H9 (cell line): ENCODE measurements around the gene RASSF7. TPM values are rescaled to one million over a fixed set of nuclear protein-coding genes. Genes with fewer than 3 reads are reported as not detected.

Source experiments
- DNase-seq: peaks from one replicate; pipeline ENCODE4 v3.0.0-alpha.2; 2017
- H2AFZ ChIP-seq: one replicate; pipeline ENCODE4 v1.6.1; 2013; ENCODE audit warnings: mild to moderate bottlenecking, low read length, control low read depth, moderate library complexity
- H2AK5ac ChIP-seq: 2 replicates; pipeline ENCODE4 v1.6.1; 2013; ENCODE audit warnings: low read length, control low read depth, mixed read lengths; ENCODE audit not compliant: insufficient read length
- H2BK120ac ChIP-seq: one replicate; pipeline ENCODE4 v1.6.1; 2013; ENCODE audit warnings: low read depth, mild to moderate bottlenecking, low read length, control low read depth, inconsistent platforms; ENCODE audit not compliant: poor library complexity, severe bottlenecking
- H2BK12ac ChIP-seq: 2 replicates; pipeline ENCODE4 v1.6.1; 2013; ENCODE audit warnings: low read length, control low read depth, mixed read lengths, low read depth; ENCODE audit not compliant: insufficient read length
- H2BK15ac ChIP-seq: 2 replicates; pipeline ENCODE4 v1.6.1; 2013; ENCODE audit warnings: low read depth, low read length, control low read depth
- H2BK20ac ChIP-seq: one replicate; pipeline ENCODE4 v1.6.1; 2013; ENCODE audit warnings: low read depth, mild to moderate bottlenecking, low read length, control low read depth, inconsistent platforms; ENCODE audit not compliant: poor library complexity, severe bottlenecking
- H2BK5ac ChIP-seq: 2 replicates; pipeline ENCODE4 v1.6.1; 2013; ENCODE audit warnings: low read length, control low read depth, mixed read lengths; ENCODE audit not compliant: insufficient read length
- H3K14ac ChIP-seq: 2 replicates; pipeline ENCODE4 v1.6.1; 2013; ENCODE audit warnings: low read length, control low read depth; ENCODE audit not compliant: insufficient read depth
- H3K18ac ChIP-seq: 2 replicates; pipeline ENCODE4 v1.6.1; 2013; ENCODE audit warnings: low read depth, mild to moderate bottlenecking, mixed read lengths, low read length, control low read depth; ENCODE audit not compliant: insufficient read length
- H3K23ac ChIP-seq: 2 replicates; pipeline ENCODE4 v1.6.1; 2013; ENCODE audit warnings: low read length, control low read depth, mixed read lengths, low read depth; ENCODE audit not compliant: insufficient read length
- H3K23me2 ChIP-seq: 2 replicates; pipeline ENCODE4 v1.6.1; 2013; ENCODE audit warnings: low read depth, mild to moderate bottlenecking, mixed read lengths, low read length, control low read depth; ENCODE audit not compliant: insufficient read length, poor library complexity, severe bottlenecking
- H3K27ac ChIP-seq: 2 replicates; pipeline ENCODE4 v1.5.1; 2013; ENCODE audit warnings: low read length, control low read depth, mixed read lengths, low read depth; ENCODE audit not compliant: insufficient read length
- H3K27me3 ChIP-seq: 2 replicates; pipeline ENCODE4 v1.6.1; 2013; ENCODE audit warnings: low read length, control low read depth, inconsistent platforms; ENCODE audit not compliant: insufficient read depth
- H3K4ac ChIP-seq: 2 replicates; pipeline ENCODE4 v1.6.1; 2013; ENCODE audit warnings: low read depth, mild to moderate bottlenecking, control low read depth, inconsistent platforms, low read length, moderate library complexity
- H3K4me1 ChIP-seq: 2 replicates; pipeline ENCODE4 v1.6.1; 2013; ENCODE audit warnings: low read length, control low read depth, inconsistent platforms; ENCODE audit not compliant: insufficient read depth
- H3K4me2 ChIP-seq: 2 replicates; pipeline ENCODE4 v1.6.1; 2013; ENCODE audit warnings: low read length, control low read depth, mixed read lengths; ENCODE audit not compliant: insufficient read length, insufficient read depth
- H3K56ac ChIP-seq: 2 replicates; pipeline ENCODE4 v1.6.1; 2013; ENCODE audit warnings: low read depth, mild to moderate bottlenecking, mixed read lengths, low read length, control low read depth; ENCODE audit not compliant: insufficient read length
- H3K79me1 ChIP-seq: 2 replicates; pipeline ENCODE4 v1.6.1; 2013; ENCODE audit warnings: low read depth, mild to moderate bottlenecking, moderate library complexity, low read length, control low read depth, inconsistent platforms; ENCODE audit not compliant: insufficient read depth, poor library complexity, severe bottlenecking
- H3K79me2 ChIP-seq: 2 replicates; pipeline ENCODE4 v1.6.1; 2013; ENCODE audit warnings: low read length, control low read depth, inconsistent platforms; ENCODE audit not compliant: insufficient read depth
- H3K9ac ChIP-seq: 2 replicates; pipeline ENCODE4 v1.6.1; 2013; ENCODE audit warnings: low read length, control low read depth, mixed read lengths; ENCODE audit not compliant: insufficient read length; ENCODE audit errors: extremely low read depth
- H3K9me3 ChIP-seq: one replicate; pipeline ENCODE4 v1.6.1; 2013; ENCODE audit warnings: low read depth, low read length, inconsistent platforms; ENCODE audit not compliant: control insufficient read depth
- H3T11ph ChIP-seq: one replicate; pipeline ENCODE4 v1.6.1; 2013; ENCODE audit warnings: mild to moderate bottlenecking, low read length, control low read depth, inconsistent platforms
- H4K20me1 ChIP-seq: one replicate; pipeline ENCODE4 v1.6.1; 2013; ENCODE audit not compliant: control insufficient read depth, insufficient read length, insufficient read depth
- H4K5ac ChIP-seq: 2 replicates; pipeline ENCODE4 v1.6.1; 2013; ENCODE audit warnings: low read depth, mild to moderate bottlenecking, mixed read lengths, low read length, control low read depth; ENCODE audit not compliant: insufficient read length
- H4K8ac ChIP-seq: replicated peaks from 2 replicates; pipeline ENCODE4 v1.6.1; 2013; ENCODE audit warnings: low read length, control low read depth, mixed read lengths, low read depth; ENCODE audit not compliant: insufficient read length
- H4K91ac ChIP-seq: 2 replicates; pipeline ENCODE4 v1.6.1; 2013; ENCODE audit warnings: low read depth, mild to moderate bottlenecking, moderate library complexity, mixed read lengths, low read length, control low read depth; ENCODE audit not compliant: insufficient read length
- H3K27ac Mint-ChIP-seq, 3 experiments: 2 replicates in 2 of 3; 3 replicates in 1 of 3; pipeline ENCODE4 v1.8.0; 2020 to 2021; ENCODE audit warnings: mixed read lengths in 3 of 3, mild to moderate bottlenecking in 1 of 3, moderate library complexity in 1 of 3
- H3K27me3 Mint-ChIP-seq: 2 replicates; pipeline ENCODE4 v1.8.0; 2021; ENCODE audit warnings: low read depth, mild to moderate bottlenecking, moderate library complexity, mixed read lengths
- H3K36me3 Mint-ChIP-seq, 3 experiments: 2 replicates in 2 of 3; 3 replicates in 1 of 3; pipeline ENCODE4 v1.8.0; 2020 to 2021; ENCODE audit warnings: low read depth in 3 of 3, mixed read lengths in 3 of 3; ENCODE audit not compliant: insufficient read depth in 1 of 3
- H3K4me1 Mint-ChIP-seq, 2 experiments: 2 replicates each; pipeline ENCODE4 v1.8.0; 2020; ENCODE audit warnings: mixed read lengths in 2 of 2
- H3K4me3 Mint-ChIP-seq, 2 experiments: 2 replicates in 1 of 2; 3 replicates in 1 of 2; pipeline ENCODE4 v1.8.0; 2020 to 2021; ENCODE audit warnings: mild to moderate bottlenecking in 2 of 2, mixed read lengths in 2 of 2, moderate library complexity in 1 of 2
- H3K9me3 Mint-ChIP-seq, 2 experiments: 2 replicates in 1 of 2; 3 replicates in 1 of 2; pipeline ENCODE4 v1.8.0; 2020; ENCODE audit warnings: mild to moderate bottlenecking in 2 of 2, mixed read lengths in 2 of 2, moderate library complexity in 1 of 2
- CTCF ChIP-seq: fragments of 200-600 bp; sonication (generic); conservative IDR thresholded peaks from 3 replicates; pipeline ENCODE4 v1.8.0; 2021; ENCODE audit warnings: antibody characterized with exemption, mild to moderate bottlenecking
- WGBS: extraction: QIAGEN DNeasy Blood & Tissue Kit; methylation state at CpG from one replicate; pipeline ENCODE4 v1.1.7; 2013; ENCODE audit warnings: missing lambda C conversion rate, low lambda C conversion rate, mixed read lengths; ENCODE audit not compliant: insufficient read length; ENCODE audit errors: extremely low coverage; 5-methylcytosine and 5-hydroxymethylcytosine counted together
- total RNA-seq: library from RNA; stranded (reverse); gene quantifications from 2 replicates; pipeline ENCODE4 v1.2.1, GENCODE V29; 2021

The RASSF7 gene
- total RNA-seq, 1 experiment from 2014 or later, result 26.3 TPM

GRCh38 chr11:559712-560304, 962 bp upstream of the RASSF7 start:
- H3K27me3 Mint-ChIP-seq, result peaks cover 31% of the 10 kb centered on the region
- Histone ChIP-seq H3K4me1 (no peaks in the 10 kb centered on the region), H3K4me2 (peak overlapping the region; percentile 44), H3K56ac (no peak overlapping the region), H3K14ac (no peak overlapping the region), H2BK12ac (no peak overlapping the region), H2AFZ (no peak overlapping the region), H2BK20ac (no peak overlapping the region), H2AK5ac (no peak overlapping the region), H4K8ac (no peak overlapping the region), H3K79me1 (no peaks in the 10 kb centered on the region), H3K18ac (no peak overlapping the region), H2BK15ac (no peak overlapping the region), H3K27ac (no peak overlapping the region), H2BK5ac (no peak overlapping the region), H3K27me3 (peaks cover 5% of the 10 kb centered on the region; the same call in 1 of the 2 replicates), H4K20me1 (no peaks in the 10 kb centered on the region), H3K4ac (no peak overlapping the region), H3K23ac (no peak overlapping the region), H3T11ph (no peak overlapping the region), H3K23me2 (peaks cover 12% of the 10 kb centered on the region), H3K9ac (no peak overlapping the region), H3K79me2 (no peaks in the 10 kb centered on the region), H4K91ac (no peak overlapping the region), H2BK120ac (no peak overlapping the region), H4K5ac (no peak overlapping the region), H3K9me3 (no peaks in the 10 kb centered on the region)
- peak; percentile 75 for DNase-seq
- H3K27ac Mint-ChIP-seq, result peak overlapping the region in 2 of 3 experiments; percentile 14 to 82; a peak in 3 of 7 replicates
- TF ChIP-seq CTCF, result no peak
- peaks cover 11 to 28% of the 10 kb centered on the region in 2 experiments for H3K4me1 Mint-ChIP-seq
- peak overlapping the region; percentile 57 to 72 for H3K4me3 Mint-ChIP-seq
- H3K9me3 Mint-ChIP-seq, result no peaks in the 10 kb centered on the region; a peak in 2 of 5 replicates
- H3K36me3 Mint-ChIP-seq, result peaks cover 2 to 11% (median 4%) of the 10 kb centered on the region in 3 experiments; a peak in 5 of 7 replicates
- no CpG with 5 or more reads among the region's 18 CpGs for WGBS
